HepG2 (cell line): Measurements from ENCODE around the gene SCN4B. TPM values are rescaled to one million over a fixed set of nuclear protein-coding genes. Genes with fewer than 3 reads are reported as not detected.

ENCODE experiments used
- ATAC-seq: fragments of 200-7000 bp; cut with Tn5 transposase; 3 replicates; pipeline ENCODE4 v1.9.1; 2020; ENCODE audit warnings: mild to moderate bottlenecking, moderate library complexity
- BruUV-seq: library from RNA; stranded (reverse); fragments of 400-500 nt; replicated peaks from 2 replicates; lab custom pipeline; 2021; lab: Mats Ljungman, UMichigan
- CTCF ChIA-PET: fragments of 300-600 bp; formaldehyde crosslinking; extraction: SDS; loops from one replicate; lab custom pipeline; 2021; ENCODE audit warnings: low total read pairs, inconsistent platforms, low intra/inter-chr PET ratio; lab: Yijun Ruan, JAX
- POLR2A ChIA-PET: fragments of 350-600 bp; sonication (Branson Sonifier 250); formaldehyde crosslinking; loops from one replicate; lab custom pipeline; 2020; ENCODE audit warnings: antibody characterized with exemption, inconsistent platforms; lab: Yijun Ruan, JAX
- DNase-seq: peaks from one replicate; pipeline ENCODE4 v3.0.0-alpha.2; 2015; ENCODE audit warnings: low spot score
- FAIRE-seq: peaks from 3 replicates; lab custom pipeline; 2011; peaks lifted over from hg19 to GRCh38; lab: Jason Lieb, UNC
- H2AFZ ChIP-seq: one replicate; pipeline ENCODE4 v1.6.1; 2011; ENCODE audit warnings: low read length, inconsistent platforms
- H3K27ac ChIP-seq: fragments of 300-600 bp; 3 replicates; pipeline ENCODE4 v1.8.0; 2011; ENCODE audit warnings: mixed run types, mild to moderate bottlenecking, mixed read lengths, low read length, inconsistent platforms; ENCODE audit not compliant: insufficient read depth; ENCODE audit errors: extremely low read length
- H3K27me3 ChIP-seq, 2 experiments: fragments of 200-600 bp in 1 of 2; 2 replicates in 1 of 2; 3 replicates in 1 of 2; pipeline versions ENCODE4 v1.6.0 to v1.8.0; 2011; ENCODE audit warnings: low read length in 2 of 2, mild to moderate bottlenecking in 2 of 2, moderate library complexity in 2 of 2, inconsistent platforms in 1 of 2; ENCODE audit not compliant: insufficient read depth in 2 of 2, control insufficient read depth in 1 of 2
- H3K36me3 ChIP-seq, 2 experiments: fragments of 200-600 bp in 1 of 2; replicated peaks in 1 of 2; 2 replicates in 1 of 2; 3 replicates in 1 of 2; pipeline versions ENCODE4 v1.5.1 to v1.8.0; 2011; ENCODE audit warnings: low read length in 2 of 2, inconsistent platforms in 1 of 2; ENCODE audit not compliant: insufficient read depth in 2 of 2, control insufficient read depth in 1 of 2
- H3K4me1 ChIP-seq: 2 replicates; pipeline ENCODE4 v1.5.1; 2012; ENCODE audit warnings: low read length, inconsistent platforms; ENCODE audit not compliant: insufficient read depth
- H3K4me2 ChIP-seq: 2 replicates; pipeline ENCODE4 v1.6.0; 2011; ENCODE audit warnings: low read depth, low read length, inconsistent platforms
- H3K4me3 ChIP-seq, 3 experiments: fragments of 200-600 bp in 1 of 3; sonication (generic), shearing (Covaris generic) in 1 of 3; replicated peaks in 1 of 3; 2 replicates each; pipeline ENCODE4 v1.5.1; 2011 to 2016; ENCODE audit warnings: low read length in 3 of 3, inconsistent platforms in 2 of 3, low read depth in 2 of 3, mild to moderate bottlenecking in 2 of 3, control low read depth in 1 of 3, mixed read lengths in 1 of 3; ENCODE audit not compliant: insufficient read depth in 1 of 3
- H3K79me2 ChIP-seq: one replicate; pipeline ENCODE4 v1.6.1; 2011; ENCODE audit warnings: low read length, inconsistent platforms; ENCODE audit not compliant: insufficient read depth
- H3K9ac ChIP-seq: 2 replicates; pipeline ENCODE4 v1.6.0; 2011; ENCODE audit warnings: mild to moderate bottlenecking, low read depth, low read length, inconsistent platforms; ENCODE audit not compliant: insufficient read depth
- H3K9me3 ChIP-seq: 2 replicates; pipeline ENCODE4 v1.5.1; 2012; ENCODE audit warnings: mild to moderate bottlenecking, low read length
- H4K20me1 ChIP-seq: 2 replicates; pipeline ENCODE4 v1.6.0; 2011; ENCODE audit warnings: inconsistent platforms, mild to moderate bottlenecking, low read length, moderate library complexity; ENCODE audit not compliant: insufficient read depth
- ADNP ChIP-seq: sonication (generic); formaldehyde crosslinking; IDR thresholded peaks from 2 replicates; pipeline ENCODE4 v1.4.0; 2020; ENCODE audit warnings: missing genetic modification reagents
- ATRX ChIP-seq: sonication (generic); formaldehyde crosslinking; IDR thresholded peaks from 2 replicates; pipeline ENCODE4 v1.4.0; 2020; ENCODE audit warnings: missing genetic modification reagents, borderline replicate concordance
- CBX1 ChIP-seq: IDR thresholded peaks from one replicate; pipeline ENCODE4 v1.6.1; 2016; ENCODE audit warnings: antibody characterized with exemption, low read depth
- HMG20A ChIP-seq: IDR thresholded peaks from 2 replicates; pipeline ENCODE4 v1.6.1; 2016; ENCODE audit warnings: borderline replicate concordance
- PHF21A ChIP-seq: sonication (generic); formaldehyde crosslinking; IDR thresholded peaks from 2 replicates; pipeline ENCODE4 v1.5.0; 2020; ENCODE audit warnings: mild to moderate bottlenecking, missing genetic modification reagents
- RCOR2 ChIP-seq: IDR thresholded peaks from 2 replicates; pipeline ENCODE4 v1.6.1; 2016; ENCODE audit warnings: missing biosample characterization, missing genetic modification reagents
- SALL1 ChIP-seq: sonication (generic); formaldehyde crosslinking; IDR thresholded peaks from 2 replicates; pipeline ENCODE4 v1.8.0; 2022; ENCODE audit warnings: mild to moderate bottlenecking, missing genetic modification reagents
- ZFP90 ChIP-seq: sonication (generic); formaldehyde crosslinking; IDR thresholded peaks from 2 replicates; pipeline ENCODE4 v1.8.0; 2022; ENCODE audit warnings: missing genetic modification reagents, mild to moderate bottlenecking, inconsistent platforms, borderline replicate concordance
- ZNF234 ChIP-seq: sonication (generic); formaldehyde crosslinking; conservative IDR thresholded peaks from 2 replicates; pipeline ENCODE4 v1.5.1; 2020; ENCODE audit warnings: mild to moderate bottlenecking, missing genetic modification reagents
- ZNF557 ChIP-seq: sonication (generic); formaldehyde crosslinking; IDR thresholded peaks from 2 replicates; pipeline ENCODE4 v1.4.0; 2020; ENCODE audit warnings: missing genetic modification reagents
- ZSCAN20 ChIP-seq: sonication (generic); formaldehyde crosslinking; IDR thresholded peaks from 2 replicates; pipeline ENCODE4 v1.4.0; 2020; ENCODE audit warnings: missing genetic modification reagents, mild to moderate bottlenecking, borderline replicate concordance
- WGBS: methylation state at CpG from one replicate; pipeline ENCODE4 v1.1.6; 2017; ENCODE audit warnings: low lambda C conversion rate; 5-methylcytosine and 5-hydroxymethylcytosine counted together
- in situ Hi-C: cut with HindIII; loops from 2 replicates; pipeline ENCODE4 v1.10.0; 2017; ENCODE audit warnings: low pct_unique_long_range_greater_than_20kb; ENCODE audit not compliant: extremely low pct_ligation_motif_present
- intact Hi-C: fragments of 100-400 bp; cut with micrococcal nuclease; formaldehyde crosslinking; loops from one replicate; pipeline ENCODE4 v1.10.0; 2022; ENCODE audit not compliant: unreplicated experiment
- polyA plus RNA-seq, 8 experiments: library from polyadenylated mRNA; depleted of rRNA in 3 of 8; stranded (reverse) in 7 of 8; unstranded in 1 of 8; fragments of >200 nt; fragmentation: Illumina TruSeq in 4 of 8; extraction: Trizol in 4 of 8; gene quantifications; 2 replicates each; pipeline versions ENCODE4 v1.2.1 to v1.2.3, GENCODE V29; 2011 to 2016; ENCODE audit warnings: low read depth in 4 of 8, missing spikeins in 1 of 8, mixed read lengths in 1 of 8; ENCODE audit not compliant: insufficient read depth in 1 of 8
- total RNA-seq, 5 experiments: library from RNA; depleted of rRNA; stranded (reverse); fragments of >200 nt; fragmentation: Illumina TruSeq; extraction: Trizol; gene quantifications; 2 replicates each; pipeline ENCODE4 v1.2.3, GENCODE V29; 2016; ENCODE audit warnings: low read depth in 1 of 5
- TF ChIP-seq, protein P1 (sequence below): sonication (generic); formaldehyde crosslinking; IDR thresholded peaks from 2 replicates; pipeline ENCODE4 v1.8.1; 2023; ENCODE audit warnings: mild to moderate bottlenecking, missing genetic modification reagents
- TF ChIP-seq, protein P2 (sequence below): sonication (generic); formaldehyde crosslinking; IDR thresholded peaks from 2 replicates; pipeline ENCODE4 v1.4.0; 2020; ENCODE audit warnings: mild to moderate bottlenecking, missing genetic modification reagents, borderline replicate concordance
- TF ChIP-seq, protein P3 (sequence below): sonication (generic); formaldehyde crosslinking; IDR thresholded peaks from 2 replicates; pipeline ENCODE4 v1.4.0; 2020; ENCODE audit warnings: mild to moderate bottlenecking, low read depth, missing genetic modification reagents

The SCN4B gene
- total and polyA plus RNA-seq, 2 of the 13 experiments (the other 11 are each of a cell fraction or from before 2014, with no cell fraction given): 0.04 to 0.29 TPM

DNA sequence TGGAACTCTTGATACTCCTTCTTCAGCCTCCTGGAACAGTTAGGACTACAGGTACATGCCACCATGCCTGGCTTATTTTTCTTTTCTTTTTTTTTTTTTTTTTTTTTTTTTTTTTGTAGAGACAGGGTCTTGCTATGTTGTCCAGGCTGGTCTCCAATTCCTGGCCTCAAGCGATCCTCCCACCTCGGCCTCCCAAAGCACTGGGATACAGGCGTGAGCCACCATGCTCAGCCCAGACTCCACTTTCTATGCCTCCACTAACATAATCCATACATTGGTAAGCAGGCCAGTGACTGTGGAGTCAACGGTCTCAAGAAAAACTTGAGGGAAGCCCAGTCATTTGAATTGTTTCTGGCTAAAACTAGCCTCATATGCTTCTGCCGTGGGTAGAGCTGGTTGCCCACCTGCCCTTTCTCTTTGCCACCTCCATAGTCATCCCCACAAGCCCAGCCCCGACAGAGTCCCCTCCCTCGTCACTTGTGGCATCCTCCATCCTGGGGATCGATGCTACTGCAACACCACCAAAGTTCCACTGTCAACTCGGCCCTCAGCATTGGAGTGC, 21.5 kb upstream of the SCN4B start:
- in situ Hi-C loops: no loop called here
- Histone ChIP-seq H4K20me1 (no peaks in the 10 kb centered on the region), H3K79me2 (no peaks in the 10 kb centered on the region), H3K27me3 (peaks cover 1 to 40% of the 10 kb centered on the region in 2 experiments; a peak in 4 of 5 replicates), H3K4me3 (no peak overlapping the region), H3K4me1 (peaks cover 34% of the 10 kb centered on the region), H2AFZ (no peak overlapping the region), H3K36me3 (no peaks in the 10 kb centered on the region), H3K9ac (no peak overlapping the region), H3K9me3 (no peaks in the 10 kb centered on the region)
- POLR2A ChIA-PET: interaction anchor here (1.1 kb wide), 1 partner anchor 21 kb away, joined by 10 read pairs; no protein-coding TSS in a partner anchor
- DNase-seq (no peak), ATAC-seq (no peak)
- CTCF ChIA-PET: no interaction called here
- WGBS: 82% methylated on average over 9 of the region's 9 CpGs
- TF ChIP-seq PHF21A (CRISPR knock-in tag) (no peak), RCOR2 (CRISPR knock-in tag) (no peak), ZNF234 (CRISPR knock-in tag) (no peak), ZFP90 (CRISPR knock-in tag) (no peak), HMG20A (no peak), CBX1 (no peak)
- TF ChIP-seq, all 625 proteins: peak for 0
- Histone ChIP-seq H3K4me2 (no peak overlapping the region), H3K27ac (no peak overlapping the region)
- no TSS peak for BruUV-seq
- intact Hi-C loops: no loop called here
- FAIRE-seq: no peak

DNA sequence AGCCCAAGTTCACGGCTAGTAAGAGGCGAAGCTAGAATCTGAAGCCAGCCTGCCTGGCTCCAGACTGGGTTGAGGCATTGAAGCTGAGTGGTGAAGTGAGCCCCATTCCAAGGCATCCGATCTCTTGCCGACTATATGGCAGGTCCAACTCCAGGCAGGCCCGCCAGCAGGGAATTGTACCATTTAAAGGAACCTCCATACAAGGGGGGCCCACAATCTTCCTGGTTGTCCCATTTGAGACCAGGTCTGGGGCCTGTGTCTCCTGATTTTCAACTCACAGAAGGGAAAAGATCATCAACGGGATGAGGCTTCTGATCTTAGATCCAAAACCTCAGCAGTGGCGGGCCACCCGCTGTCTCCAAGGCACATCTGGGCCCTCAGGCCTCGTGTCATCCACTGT, 19.7 kb upstream of the SCN4B start:
- DNase-seq (no peak), FAIRE-seq (no peak), ATAC-seq (no peak)
- Histone ChIP-seq H3K4me1 (peaks cover 34% of the 10 kb centered on the region), H3K4me3 (no peak overlapping the region), H3K9me3 (no peaks in the 10 kb centered on the region), H3K27ac (no peak overlapping the region), H3K9ac (no peak overlapping the region), H4K20me1 (no peaks in the 10 kb centered on the region), H3K27me3 (peaks cover 4 to 54% of the 10 kb centered on the region in 2 experiments), H3K36me3 (no peaks in the 10 kb centered on the region), H3K4me2 (no peak overlapping the region; the same call in 1 of the 2 replicates), H2AFZ (no peak overlapping the region), H3K79me2 (no peaks in the 10 kb centered on the region)
- in situ Hi-C loops: no loop called here
- 50% methylated on average over 4 of the region's 9 CpGs for WGBS
- no peak for TF ChIP-seq SALL1 (CRISPR knock-in tag)
- TF ChIP-seq ATRX (CRISPR knock-in tag): no peak
- no peak for TF ChIP-seq ADNP
- TF ChIP-seq ZNF557 (CRISPR knock-in tag): no peak
- TF ChIP-seq, protein P1, sequence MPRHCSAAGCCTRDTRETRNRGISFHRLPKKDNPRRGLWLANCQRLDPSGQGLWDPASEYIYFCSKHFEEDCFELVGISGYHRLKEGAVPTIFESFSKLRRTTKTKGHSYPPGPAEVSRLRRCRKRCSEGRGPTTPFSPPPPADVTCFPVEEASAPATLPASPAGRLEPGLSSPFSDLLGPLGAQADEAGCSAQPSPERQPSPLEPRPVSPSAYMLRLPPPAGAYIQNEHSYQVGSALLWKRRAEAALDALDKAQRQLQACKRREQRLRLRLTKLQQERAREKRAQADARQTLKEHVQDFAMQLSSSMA (CRISPR knock-in tag): no peak
- TF ChIP-seq, protein P2, sequence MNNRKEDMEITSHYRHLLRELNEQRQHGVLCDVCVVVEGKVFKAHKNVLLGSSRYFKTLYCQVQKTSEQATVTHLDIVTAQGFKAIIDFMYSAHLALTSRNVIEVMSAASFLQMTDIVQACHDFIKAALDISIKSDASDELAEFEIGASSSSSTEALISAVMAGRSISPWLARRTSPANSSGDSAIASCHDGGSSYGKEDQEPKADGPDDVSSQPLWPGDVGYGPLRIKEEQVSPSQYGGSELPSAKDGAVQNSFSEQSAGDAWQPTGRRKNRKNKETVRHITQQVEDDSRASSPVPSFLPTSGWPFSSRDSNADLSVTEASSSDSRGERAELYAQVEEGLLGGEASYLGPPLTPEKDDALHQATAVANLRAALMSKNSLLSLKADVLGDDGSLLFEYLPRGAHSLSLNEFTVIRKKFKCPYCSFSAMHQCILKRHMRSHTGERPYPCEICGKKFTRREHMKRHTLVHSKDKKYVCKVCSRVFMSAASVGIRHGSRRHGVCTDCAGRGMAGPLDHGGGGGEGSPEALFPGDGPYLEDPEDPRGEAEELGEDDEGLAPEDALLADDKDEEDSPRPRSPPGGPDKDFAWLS (CRISPR knock-in tag): no peak
- TF ChIP-seq ZSCAN20: no peak
- TF ChIP-seq, protein P3, sequence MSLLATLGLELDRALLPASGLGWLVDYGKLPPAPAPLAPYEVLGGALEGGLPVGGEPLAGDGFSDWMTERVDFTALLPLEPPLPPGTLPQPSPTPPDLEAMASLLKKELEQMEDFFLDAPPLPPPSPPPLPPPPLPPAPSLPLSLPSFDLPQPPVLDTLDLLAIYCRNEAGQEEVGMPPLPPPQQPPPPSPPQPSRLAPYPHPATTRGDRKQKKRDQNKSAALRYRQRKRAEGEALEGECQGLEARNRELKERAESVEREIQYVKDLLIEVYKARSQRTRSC (CRISPR knock-in tag): no peak
- no TSS peak for BruUV-seq
- ChIA-PET POLR2A (interaction anchor here (1.3 kb wide), 1 partner anchor 23 kb away, joined by 4 read pairs; no protein-coding TSS in a partner anchor), CTCF (interaction anchor here (0.9 to 2.5 kb wide), 4 partner anchors 10 to 118 kb away, joined by 3 to 14 read pairs (median 6); no protein-coding TSS in a partner anchor)
- intact Hi-C loops: no loop called here
